Measurements from ENCODE around the gene SLF1. TPM values are rescaled to one million over a fixed set of nuclear protein-coding genes. Genes with fewer than 3 reads are reported as not detected.

SLF1 gene
- total RNA-seq, 1 donor from 2014 or later = 6.2 TPM

DNA sequence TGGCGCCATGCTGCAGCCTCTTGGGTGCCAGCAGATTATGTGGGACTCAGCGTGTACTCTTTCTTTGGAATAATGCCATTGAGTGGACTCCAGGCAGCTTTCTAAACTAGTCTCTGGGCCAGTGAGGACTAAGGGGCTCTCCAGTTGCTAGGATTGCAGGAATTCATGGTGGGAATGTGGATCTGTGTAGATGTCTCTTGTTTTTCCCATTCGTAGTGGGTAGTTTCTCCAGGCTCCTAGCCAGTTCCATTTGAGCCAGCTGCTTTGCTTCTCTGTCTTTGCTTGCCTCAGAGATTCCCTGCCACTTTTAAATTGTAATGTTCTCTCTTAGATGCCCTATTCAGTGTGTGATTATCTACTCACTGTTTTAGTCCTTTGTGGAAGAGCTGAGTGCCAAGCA, 42.6 kb downstream of the SLF1 start:
- intact Hi-C loops (cut with DNase I) = no loop called here
- TF ChIP-seq, protein P1, sequence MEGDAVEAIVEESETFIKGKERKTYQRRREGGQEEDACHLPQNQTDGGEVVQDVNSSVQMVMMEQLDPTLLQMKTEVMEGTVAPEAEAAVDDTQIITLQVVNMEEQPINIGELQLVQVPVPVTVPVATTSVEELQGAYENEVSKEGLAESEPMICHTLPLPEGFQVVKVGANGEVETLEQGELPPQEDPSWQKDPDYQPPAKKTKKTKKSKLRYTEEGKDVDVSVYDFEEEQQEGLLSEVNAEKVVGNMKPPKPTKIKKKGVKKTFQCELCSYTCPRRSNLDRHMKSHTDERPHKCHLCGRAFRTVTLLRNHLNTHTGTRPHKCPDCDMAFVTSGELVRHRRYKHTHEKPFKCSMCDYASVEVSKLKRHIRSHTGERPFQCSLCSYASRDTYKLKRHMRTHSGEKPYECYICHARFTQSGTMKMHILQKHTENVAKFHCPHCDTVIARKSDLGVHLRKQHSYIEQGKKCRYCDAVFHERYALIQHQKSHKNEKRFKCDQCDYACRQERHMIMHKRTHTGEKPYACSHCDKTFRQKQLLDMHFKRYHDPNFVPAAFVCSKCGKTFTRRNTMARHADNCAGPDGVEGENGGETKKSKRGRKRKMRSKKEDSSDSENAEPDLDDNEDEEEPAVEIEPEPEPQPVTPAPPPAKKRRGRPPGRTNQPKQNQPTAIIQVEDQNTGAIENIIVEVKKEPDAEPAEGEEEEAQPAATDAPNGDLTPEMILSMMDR (IDR thresholded peaks at IDR 0.05) = no peak
- H3K27me3 ChIP-seq = no peaks in the 10 kb centered on the region
- ATAC-seq = no peak
- peaks cover 9% of the 10 kb centered on the region for H3K9me3 ChIP-seq
- DNase-seq = no peak
- H3K4me3 ChIP-seq = no peak overlapping the region
- no peaks in the 10 kb centered on the region for H3K4me1 ChIP-seq
- no peak overlapping the region for H3K27ac ChIP-seq
- peaks cover 22% of the 10 kb centered on the region for H3K36me3 ChIP-seq

DNA sequence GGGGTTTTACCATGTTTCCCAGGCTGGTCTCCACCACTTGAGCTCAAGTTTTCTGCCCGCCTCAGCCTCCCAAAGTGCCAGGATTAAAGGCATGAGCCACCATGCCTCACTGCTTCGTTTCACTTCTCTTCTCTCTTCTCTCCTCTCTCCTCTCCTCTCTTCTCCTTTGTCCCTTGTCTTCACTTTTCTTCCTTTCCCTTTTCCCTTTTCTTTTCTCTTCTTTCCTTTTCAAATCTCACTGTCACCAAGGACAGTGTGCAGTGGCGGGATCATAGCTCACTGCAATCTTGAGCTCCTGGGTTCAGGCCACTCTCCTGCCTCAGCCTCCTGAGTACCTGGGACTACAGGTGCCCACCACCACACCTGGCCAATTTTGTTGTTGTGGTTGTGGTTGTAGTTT, 49.5 kb downstream of the SLF1 start:
- Histone ChIP-seq H3K4me1 (no peaks in the 10 kb centered on the region), H3K9me3 (no peaks in the 10 kb centered on the region), H3K27ac (no peak overlapping the region), H3K4me3 (no peak overlapping the region), H3K27me3 (no peaks in the 10 kb centered on the region), H3K36me3 (peaks cover 23% of the 10 kb centered on the region)
- intact Hi-C loops (cut with DNase I) = no loop called here
- ATAC-seq = no peak
- no peak for DNase-seq
- TF ChIP-seq, protein P1 (IDR thresholded peaks at IDR 0.05) = no peak

DNA sequence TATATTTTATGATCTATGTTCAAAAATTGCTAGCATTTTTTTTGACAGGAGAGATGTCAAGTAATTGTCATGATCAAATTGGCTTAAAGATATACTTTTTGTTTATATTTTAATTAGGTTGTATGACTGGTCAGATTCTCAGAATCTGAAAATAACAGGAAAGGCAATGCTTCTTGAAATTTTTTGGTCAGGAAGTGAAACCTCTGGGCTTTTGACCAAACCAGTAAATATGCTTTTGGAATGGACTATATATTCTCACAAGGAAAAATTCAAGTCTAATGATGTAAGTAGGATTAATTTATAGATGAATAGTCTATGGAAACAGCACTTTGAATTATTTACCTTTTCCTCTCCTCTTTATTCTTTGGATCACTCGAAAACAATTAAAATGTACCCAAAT, 52.3 kb downstream of the SLF1 start:
- intact Hi-C loops (cut with DNase I) = no loop called here
- peaks cover 5% of the 10 kb centered on the region for H3K36me3 ChIP-seq
- no peak for DNase-seq
- H3K4me3 ChIP-seq = no peak overlapping the region
- H3K4me1 ChIP-seq = no peaks in the 10 kb centered on the region
- TF ChIP-seq, protein P1 (IDR thresholded peaks at IDR 0.05) = no peak
- H3K27ac ChIP-seq = no peak overlapping the region
- no peaks in the 10 kb centered on the region for H3K9me3 ChIP-seq
- H3K27me3 ChIP-seq = no peaks in the 10 kb centered on the region
- no peak for ATAC-seq

DNA sequence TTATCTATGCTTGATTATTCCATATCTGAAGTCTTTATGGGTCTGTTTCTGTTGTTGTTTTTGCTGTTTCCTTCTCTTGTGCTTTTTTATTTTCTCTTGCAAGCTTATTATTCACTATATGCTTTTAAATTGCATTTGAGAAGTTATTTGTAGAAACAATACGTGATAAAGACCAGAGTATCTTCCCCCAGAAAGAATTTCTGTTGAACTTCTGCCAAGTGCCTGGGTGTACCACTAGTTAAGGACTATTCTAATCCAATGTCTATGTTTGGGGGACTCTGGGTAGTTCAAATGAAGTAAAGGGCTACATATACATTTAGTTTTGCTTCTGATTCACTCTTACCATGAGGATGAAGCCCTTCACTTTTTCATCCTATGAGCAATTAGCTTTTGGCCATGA, 54.3 kb downstream of the SLF1 start:
- ATAC-seq (no peak), DNase-seq (no peak)
- no peaks in the 10 kb centered on the region for H3K4me1 ChIP-seq
- TF ChIP-seq, protein P1 (IDR thresholded peaks at IDR 0.05) = no peak
- H3K27ac ChIP-seq = no peak overlapping the region
- intact Hi-C loops (cut with DNase I) = no loop called here
- no peak overlapping the region for H3K4me3 ChIP-seq
- no peaks in the 10 kb centered on the region for H3K36me3 ChIP-seq
- no peaks in the 10 kb centered on the region for H3K9me3 ChIP-seq
- no peaks in the 10 kb centered on the region for H3K27me3 ChIP-seq

DNA sequence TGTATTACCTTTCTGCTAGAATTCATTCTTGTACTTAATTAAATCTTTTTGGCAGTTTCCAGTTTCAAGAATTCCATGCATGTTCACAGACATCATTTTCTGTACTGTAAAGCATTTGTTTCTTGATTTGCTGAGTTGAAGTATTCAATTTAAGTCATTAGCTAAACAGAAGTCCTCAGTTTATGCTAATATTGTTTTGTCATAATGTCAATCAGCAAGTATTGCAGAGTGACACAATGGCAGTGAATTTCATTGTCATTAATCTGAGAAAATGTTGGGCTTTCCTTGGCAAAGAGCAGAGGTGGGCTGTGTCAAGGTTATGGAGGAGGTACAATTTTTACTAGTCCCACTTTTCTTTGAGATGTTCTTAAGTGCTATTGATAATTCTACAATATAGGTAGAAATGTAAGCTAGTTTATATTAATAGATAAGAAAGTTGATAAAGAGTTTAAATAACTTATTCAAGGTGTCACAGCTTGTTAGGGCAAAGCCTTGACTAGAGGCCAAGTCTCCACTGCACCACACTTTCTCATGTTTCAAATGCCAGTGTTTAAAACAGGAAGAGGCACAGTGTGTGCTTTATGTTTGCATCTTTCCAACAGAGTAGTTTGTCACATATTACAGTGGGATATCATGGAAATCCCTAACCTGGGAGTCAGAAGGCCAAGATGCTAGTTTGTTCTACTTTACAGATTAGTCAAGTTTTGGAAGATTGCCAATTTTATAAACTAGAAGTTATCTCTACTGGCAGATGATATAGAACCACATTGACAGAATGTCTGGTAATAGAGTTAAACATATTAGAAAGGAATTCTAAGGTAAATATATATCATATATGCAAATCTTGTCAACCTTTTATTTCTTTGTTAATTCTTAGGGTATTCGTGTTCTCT, 56.3 kb downstream of the SLF1 start:
- intact Hi-C loops (cut with DNase I) = no loop called here
- Histone ChIP-seq H3K9me3 (no peaks in the 10 kb centered on the region), H3K36me3 (no peaks in the 10 kb centered on the region), H3K27ac (no peak overlapping the region), H3K4me3 (no peak overlapping the region), H3K27me3 (no peaks in the 10 kb centered on the region), H3K4me1 (no peaks in the 10 kb centered on the region)
- ATAC-seq (no peak), DNase-seq (no peak)
- TF ChIP-seq, protein P1 (IDR thresholded peaks at IDR 0.05) = no peak

All from upper lobe of right lung (tissue), 1 donor.